K562 (cell line): Measurements from ENCODE around the gene VPS41. TPM values are rescaled to one million over a fixed set of nuclear protein-coding genes. Genes with fewer than 3 reads are reported as not detected.

Experiments
- ATAC-seq: fragments of 200-7000 bp; cut with Tn5 transposase; 3 replicates; pipeline ENCODE4 v1.9.1; 2020; ENCODE audit warnings: moderate library complexity
- BruUV-seq: library from RNA; stranded (reverse); fragments of 400-500 nt; replicated peaks from 2 replicates; lab custom pipeline; 2021; lab: Mats Ljungman, UMichigan
- CTCF ChIA-PET: fragments of 300-600 bp; formaldehyde crosslinking; extraction: SDS; loops from one replicate; lab custom pipeline; 2021; ENCODE audit warnings: low intra/inter-chr PET ratio; lab: Yijun Ruan, JAX
- POLR2A ChIA-PET: fragments of 300-600, 350-650 bp; sonication (Branson Sonifier 250); formaldehyde crosslinking; extraction: SDS; loops from one replicate; lab custom pipeline; 2021; ENCODE audit warnings: antibody characterized with exemption, inconsistent platforms; lab: Yijun Ruan, JAX
- DNase-seq, 4 experiments: peaks; one replicate each; pipeline versions ENCODE4 v3.0.0 to v3.0.0-alpha.2; 2011 to 2018; ENCODE audit warnings: low spot score in 3 of 4, mixed read lengths in 3 of 4; ENCODE audit errors: extremely low read depth in 1 of 4
- FAIRE-seq: peaks from 2 replicates; lab custom pipeline; 2011; peaks lifted over from hg19 to GRCh38; lab: Jason Lieb, UNC
- H2AFZ ChIP-seq: 2 replicates; pipeline ENCODE4 v1.6.0; 2011; ENCODE audit warnings: low read depth, low read length, control low read depth, inconsistent platforms
- H3K27ac ChIP-seq: fragments of 200-600 bp; 3 replicates; pipeline ENCODE4 v1.8.0; 2011; ENCODE audit warnings: low read depth, mild to moderate bottlenecking, control low read depth, inconsistent platforms, low read length, moderate library complexity, mixed read lengths; ENCODE audit errors: extremely low read depth
- H3K27me3 ChIP-seq, 2 experiments: fragments of 300-600 bp in 1 of 2; 2 replicates in 1 of 2; 3 replicates in 1 of 2; pipeline versions ENCODE4 v1.6.0 to v1.8.0; 2011; ENCODE audit warnings: inconsistent platforms in 2 of 2, low read length in 2 of 2, mild to moderate bottlenecking in 1 of 2, mixed read lengths in 1 of 2, moderate library complexity in 1 of 2; ENCODE audit not compliant: control insufficient read depth in 2 of 2, insufficient read depth in 2 of 2
- H3K36me3 ChIP-seq: fragments of 300-600 bp; 3 replicates; pipeline ENCODE4 v1.8.0; 2011; ENCODE audit warnings: mild to moderate bottlenecking, low read length, inconsistent platforms; ENCODE audit not compliant: control insufficient read depth, insufficient read depth
- H3K4me1 ChIP-seq, 2 experiments: fragments of 200-600 bp in 1 of 2; replicated peaks in 1 of 2; 2 replicates in 1 of 2; 3 replicates in 1 of 2; pipeline versions ENCODE4 v1.5.1 to v1.8.0; 2011; ENCODE audit warnings: inconsistent platforms in 2 of 2, low read length in 2 of 2, mild to moderate bottlenecking in 1 of 2, mixed read lengths in 1 of 2, moderate library complexity in 1 of 2; ENCODE audit not compliant: control insufficient read depth in 2 of 2, insufficient read depth in 2 of 2
- H3K4me2 ChIP-seq: 2 replicates; pipeline ENCODE4 v1.6.1; 2011; ENCODE audit warnings: low read length, control low read depth, inconsistent platforms, mixed read lengths; ENCODE audit not compliant: insufficient read depth
- H3K4me3 ChIP-seq: fragments of 200-600 bp; sonication (generic), shearing (Covaris generic); 2 replicates; pipeline ENCODE4 v1.5.1; 2016; ENCODE audit warnings: control low read depth, inconsistent platforms
- H3K79me2 ChIP-seq: fragments of 200-600 bp; 3 replicates; pipeline ENCODE4 v1.8.0; 2011; ENCODE audit warnings: low read length, inconsistent platforms; ENCODE audit not compliant: control insufficient read depth, insufficient read depth
- H3K9ac ChIP-seq, 2 experiments: 2 replicates each; pipeline versions ENCODE4 v1.6.0 to v1.6.1; 2011; ENCODE audit warnings: low read depth in 2 of 2, low read length in 2 of 2, control low read depth in 1 of 2, inconsistent platforms in 1 of 2, mild to moderate bottlenecking in 1 of 2, mixed read lengths in 1 of 2; ENCODE audit not compliant: insufficient read depth in 1 of 2
- H3K9me1 ChIP-seq: one replicate; pipeline ENCODE4 v1.6.0; 2011; ENCODE audit warnings: inconsistent platforms, mild to moderate bottlenecking, low read length, moderate library complexity; ENCODE audit not compliant: control insufficient read depth, insufficient read depth
- H3K9me3 ChIP-seq: replicated peaks from 2 replicates; pipeline ENCODE4 v1.5.1; 2011; ENCODE audit warnings: low read depth, low read length, inconsistent platforms; ENCODE audit not compliant: control insufficient read depth, insufficient read depth
- H4K20me1 ChIP-seq: replicated peaks from 2 replicates; pipeline ENCODE4 v1.6.1; 2011; ENCODE audit warnings: low read length, inconsistent platforms, mixed read lengths; ENCODE audit not compliant: control insufficient read depth, insufficient read depth
- CREBBP ChIP-seq: IDR thresholded peaks from one replicate; pipeline ENCODE4 v1.6.1; 2012; ENCODE audit warnings: low read depth, mild to moderate bottlenecking, control low read depth, inconsistent platforms, low read length
- CSDE1 ChIP-seq, 2 experiments: fragments of 450-650 bp; IDR thresholded peaks; 2 replicates each; pipeline ENCODE4 v1.6.1; 2016; ENCODE audit warnings: mild to moderate bottlenecking in 1 of 2
- MTA1 ChIP-seq: fragments of 450-650 bp; IDR thresholded peaks from 2 replicates; pipeline ENCODE4 v1.6.1; 2017; ENCODE audit warnings: borderline replicate concordance
- PYGO2 ChIP-seq: fragments of 450-650 bp; IDR thresholded peaks from 2 replicates; pipeline ENCODE4 v1.6.1; 2016; ENCODE audit warnings: mild to moderate bottlenecking, missing genetic modification characterization, moderate library complexity, missing compliant biosample characterization
- RUNX1 ChIP-seq: sonication (generic); IDR thresholded peaks from 2 replicates; pipeline ENCODE4 v1.6.1; 2016; ENCODE audit warnings: antibody characterized with exemption, low read depth
- SAFB ChIP-seq: fragments of 200-400 bp; formaldehyde crosslinking; IDR thresholded peaks from 2 replicates; pipeline ENCODE4 v1.6.1; 2017; ENCODE audit warnings: low read depth, low read length, borderline replicate concordance
- SAFB2 ChIP-seq: fragments of 200-400 bp; formaldehyde crosslinking; IDR thresholded peaks from 2 replicates; pipeline ENCODE4 v1.6.1; 2018; ENCODE audit warnings: borderline replicate concordance, low read length, low read depth, moderate library complexity; ENCODE audit not compliant: severe bottlenecking
- SIN3B ChIP-seq: fragments of 450-650 bp; IDR thresholded peaks from 2 replicates; pipeline ENCODE4 v1.6.1; 2017; ENCODE audit warnings: low read depth, mild to moderate bottlenecking, moderate library complexity
- SMARCC2 ChIP-seq: fragments of 450-650 bp; IDR thresholded peaks from 2 replicates; pipeline ENCODE4 v1.6.1; 2017; ENCODE audit warnings: antibody characterized with exemption, moderate library complexity, mild to moderate bottlenecking, low read depth
- ZNF696 ChIP-seq: fragments of 250-450 bp; sonication (Bioruptor Pico); conservative IDR thresholded peaks from 2 replicates; pipeline ENCODE4 v1.4.0; 2020; ENCODE audit warnings: mild to moderate bottlenecking, moderate library complexity
- WGBS: fragments of 100-300 bp; shearing (Covaris generic); methylation state at CpG from one replicate; pipeline ENCODE4 v1.1.6; 2016; ENCODE audit warnings: low coverage, mixed read lengths; ENCODE audit not compliant: insufficient coverage; ENCODE audit errors: missing lambda C conversion rate; 5-methylcytosine and 5-hydroxymethylcytosine counted together
- in situ Hi-C: fragments of 300-500 bp; cut with MboI; formaldehyde crosslinking; loops from 4 replicates; pipeline ENCODE4 v1.15.0; 2018; ENCODE audit warnings: inconsistent platforms, mixed read lengths
- intact Hi-C: fragments of 100-400 bp; cut with micrococcal nuclease; formaldehyde crosslinking; loops from 2 replicates; pipeline ENCODE4 v1.14.2; 2022
- polyA plus RNA-seq, 8 experiments: library from polyadenylated mRNA; depleted of rRNA in 4 of 8; stranded (reverse) in 5 of 8; unstranded in 3 of 8; fragments of >200 nt; fragmentation: Nextera tagmentation in 2 of 8; fragmentation: Illumina TruSeq in 1 of 8; extraction: Ambion mirVana in 2 of 8; extraction: Trizol in 1 of 8; gene quantifications; 2 replicates each; pipeline versions ENCODE4 v1.2.1 to v1.2.3, GENCODE V29; 2011 to 2014; ENCODE audit warnings: inconsistent platforms in 1 of 8, missing spikeins in 1 of 8
- total RNA-seq, 7 experiments: library from RNA; depleted of rRNA in 6 of 7; stranded (reverse); fragments of >200 nt in 6 of 7; fragmentation: Illumina TruSeq in 2 of 7; extraction: Trizol in 2 of 7; gene quantifications; 2 replicates each; pipeline versions ENCODE4 v1.2.1 to v1.2.3, GENCODE V29; 2011 to 2021; ENCODE audit warnings: low replicate concordance in 1 of 7
- TF ChIP-seq, protein P1 (sequence below): fragments of 250-450 bp; sonication (Bioruptor Pico); IDR thresholded peaks from 2 replicates; pipeline ENCODE4 v1.4.0; 2020; ENCODE audit warnings: mild to moderate bottlenecking, moderate library complexity, borderline replicate concordance
- TF ChIP-seq, protein P2 (sequence below): fragments of 250-450 bp; sonication (Bioruptor Pico); IDR thresholded peaks from 2 replicates; pipeline ENCODE4 v1.6.1; 2021; ENCODE audit warnings: mild to moderate bottlenecking
- TF ChIP-seq, protein P3 (sequence below): fragments of 250-450 bp; sonication (Bioruptor Pico); IDR thresholded peaks from 2 replicates; pipeline ENCODE4 v1.5.0; 2021; ENCODE audit warnings: mild to moderate bottlenecking, moderate library complexity
- TF ChIP-seq, protein P4 (sequence below): fragments of 450-650 bp; formaldehyde crosslinking; IDR thresholded peaks from 2 replicates; pipeline ENCODE4 v1.4.0; 2022; ENCODE audit warnings: mild to moderate bottlenecking, moderate library complexity

VPS41 gene
- total and polyA plus RNA-seq, 9 of the 15 experiments (the other 6 are each of a cell fraction or from before 2014, with no cell fraction given) = 17.7 to 46.8 (median 32.1) TPM

DNA sequence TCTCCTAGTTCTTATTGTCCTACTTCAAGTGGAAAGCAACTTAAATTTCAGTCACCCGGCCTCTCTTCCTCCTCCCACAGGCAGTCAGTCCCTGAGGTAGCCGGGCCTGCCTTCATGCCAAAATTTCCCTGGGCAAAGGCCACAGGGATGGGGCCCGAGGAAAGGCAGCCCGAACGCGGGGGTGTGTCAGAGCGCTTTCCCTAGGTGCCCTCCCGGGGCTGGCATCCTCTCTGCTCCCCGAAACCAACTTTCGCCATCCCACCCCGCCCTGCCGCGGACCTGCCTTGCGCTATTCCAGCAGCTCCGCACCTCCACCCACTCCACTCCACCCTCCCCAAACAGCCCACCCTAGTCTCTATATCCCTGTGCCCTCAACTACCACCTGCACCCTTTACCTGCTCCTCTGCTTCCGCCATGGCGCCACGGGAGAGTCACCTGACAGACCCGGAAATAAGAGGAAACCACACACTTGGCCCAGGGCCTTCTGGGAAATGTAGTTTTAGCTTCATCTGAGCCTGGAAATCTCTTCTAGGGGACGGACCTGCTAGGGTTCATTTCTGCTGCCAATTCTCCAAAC lies at the start of gene VPS41 (continued):
- TF ChIP-seq, protein P1, sequence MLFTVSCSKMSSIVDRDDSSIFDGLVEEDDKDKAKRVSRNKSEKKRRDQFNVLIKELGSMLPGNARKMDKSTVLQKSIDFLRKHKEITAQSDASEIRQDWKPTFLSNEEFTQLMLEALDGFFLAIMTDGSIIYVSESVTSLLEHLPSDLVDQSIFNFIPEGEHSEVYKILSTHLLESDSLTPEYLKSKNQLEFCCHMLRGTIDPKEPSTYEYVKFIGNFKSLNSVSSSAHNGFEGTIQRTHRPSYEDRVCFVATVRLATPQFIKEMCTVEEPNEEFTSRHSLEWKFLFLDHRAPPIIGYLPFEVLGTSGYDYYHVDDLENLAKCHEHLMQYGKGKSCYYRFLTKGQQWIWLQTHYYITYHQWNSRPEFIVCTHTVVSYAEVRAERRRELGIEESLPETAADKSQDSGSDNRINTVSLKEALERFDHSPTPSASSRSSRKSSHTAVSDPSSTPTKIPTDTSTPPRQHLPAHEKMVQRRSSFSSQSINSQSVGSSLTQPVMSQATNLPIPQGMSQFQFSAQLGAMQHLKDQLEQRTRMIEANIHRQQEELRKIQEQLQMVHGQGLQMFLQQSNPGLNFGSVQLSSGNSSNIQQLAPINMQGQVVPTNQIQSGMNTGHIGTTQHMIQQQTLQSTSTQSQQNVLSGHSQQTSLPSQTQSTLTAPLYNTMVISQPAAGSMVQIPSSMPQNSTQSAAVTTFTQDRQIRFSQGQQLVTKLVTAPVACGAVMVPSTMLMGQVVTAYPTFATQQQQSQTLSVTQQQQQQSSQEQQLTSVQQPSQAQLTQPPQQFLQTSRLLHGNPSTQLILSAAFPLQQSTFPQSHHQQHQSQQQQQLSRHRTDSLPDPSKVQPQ = no peak
- TF ChIP-seq SIN3B = peak; percentile 52
- TF ChIP-seq, protein P2, sequence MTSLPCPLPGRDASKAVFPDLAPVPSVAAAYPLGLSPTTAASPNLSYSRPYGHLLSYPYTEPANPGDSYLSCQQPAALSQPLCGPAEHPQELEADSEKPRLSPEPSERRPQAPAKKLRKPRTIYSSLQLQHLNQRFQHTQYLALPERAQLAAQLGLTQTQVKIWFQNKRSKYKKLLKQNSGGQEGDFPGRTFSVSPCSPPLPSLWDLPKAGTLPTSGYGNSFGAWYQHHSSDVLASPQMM (CRISPR knock-in tag) = no peak
- TF ChIP-seq, all 486 proteins: peak for 84

DNA sequence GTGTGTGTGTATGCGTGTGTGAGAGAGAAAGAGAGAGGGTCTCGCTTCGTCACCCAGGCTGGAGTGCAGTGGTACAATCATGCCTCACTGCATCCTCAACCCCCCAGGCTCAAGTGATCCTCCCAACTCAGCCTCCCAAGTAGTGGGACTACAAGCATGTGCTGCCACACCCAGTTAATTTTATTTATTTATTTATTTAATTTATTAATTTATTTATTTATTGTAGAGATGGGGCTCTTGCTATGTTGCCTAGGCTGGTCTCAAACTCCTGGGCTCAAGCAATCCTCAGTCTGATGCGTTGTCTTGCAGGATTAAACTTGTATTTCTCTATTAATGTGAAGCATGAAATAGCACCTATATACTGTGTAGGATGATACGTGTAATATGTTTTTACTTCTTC lies 46.9 kb upstream of the VPS41 start:
- DNase-seq (no peak), FAIRE-seq (no peak), ATAC-seq (no peak)
- Histone ChIP-seq H3K79me2 (no peaks in the 10 kb centered on the region), H4K20me1 (no peaks in the 10 kb centered on the region), H3K27ac (no peak overlapping the region), H3K9me3 (no peaks in the 10 kb centered on the region), H3K27me3 (peaks cover 11 to 12% of the 10 kb centered on the region in 2 experiments; a peak in 3 of 5 replicates), H2AFZ (no peak overlapping the region), H3K9ac (no peak overlapping the region), H3K9me1 (no peaks in the 10 kb centered on the region), H3K4me1 (no peaks in the 10 kb centered on the region), H3K4me3 (no peak overlapping the region), H3K36me3 (no peaks in the 10 kb centered on the region), H3K4me2 (no peak overlapping the region)
- BruUV-seq = no TSS peak
- in situ Hi-C loops (no loop called here), intact Hi-C loops (no loop called here)
- POLR2A ChIA-PET = no interaction called here
- under 1% methylated on average over 5 of the region's 5 CpGs for WGBS
- CTCF ChIA-PET = no interaction called here
- TF ChIP-seq PYGO2 (no peak), ZNF696 (CRISPR knock-in tag) (no peak), SAFB2 (no peak), SMARCC2 (no peak), SIN3B (no peak), MTA1 (no peak), RUNX1 (no peak), CSDE1 (IDR thresholded peaks at IDR 0.05) (no peak), CREBBP (no peak), SAFB (no peak)
- TF ChIP-seq, protein P3, sequence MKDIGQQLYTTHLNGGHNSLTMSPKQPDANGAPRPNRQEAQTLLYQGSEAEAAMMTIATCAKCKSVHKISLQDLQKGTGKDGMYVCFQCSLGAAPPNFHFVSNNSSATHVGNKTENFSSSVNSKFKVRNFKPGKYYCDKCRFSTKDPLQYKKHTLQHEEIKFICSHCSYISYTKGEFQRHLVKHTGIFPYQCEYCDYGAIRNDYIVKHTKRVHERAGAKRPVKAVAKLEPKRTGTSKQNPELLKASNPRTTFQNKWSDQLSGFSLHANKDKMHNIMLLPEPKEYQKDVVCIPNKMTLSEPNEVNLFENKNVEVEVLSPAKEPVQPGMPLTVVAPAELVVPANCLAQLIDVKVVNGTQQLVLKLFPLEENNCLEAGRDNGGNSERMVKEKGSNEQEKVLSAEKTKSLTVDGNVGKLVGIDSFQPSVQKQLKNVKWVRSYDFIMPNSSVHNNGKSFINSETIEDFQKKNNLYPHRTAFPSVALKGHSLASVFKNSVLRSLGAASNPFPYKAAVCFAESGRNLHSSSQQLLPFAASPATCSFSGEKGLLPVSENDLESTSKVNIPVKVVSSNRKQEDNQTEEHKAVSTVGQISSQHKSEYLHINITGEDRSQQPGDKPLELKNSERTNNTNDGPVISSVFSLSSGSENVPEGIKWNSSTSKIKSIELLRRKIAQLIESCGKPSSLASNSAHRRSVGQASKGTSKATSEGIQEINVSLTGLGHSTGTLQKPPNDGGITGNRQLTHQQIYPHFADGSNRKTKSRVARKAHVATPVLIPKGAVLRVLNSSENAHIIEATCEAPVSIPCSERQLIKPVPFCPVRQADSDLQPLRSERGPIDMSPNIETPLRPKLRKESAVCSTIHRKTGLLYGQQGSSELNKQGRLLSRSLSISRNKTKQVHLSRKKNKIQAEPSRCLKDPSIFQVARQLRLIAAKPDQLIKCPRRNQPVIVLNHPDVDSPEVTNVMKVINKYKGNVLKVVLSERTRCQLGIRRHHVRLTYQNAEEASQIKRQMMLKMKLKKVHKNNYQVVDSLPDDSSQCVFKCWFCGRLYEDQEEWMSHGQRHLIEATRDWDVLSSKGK (CRISPR knock-in tag) = no peak
- TF ChIP-seq, protein P4, sequence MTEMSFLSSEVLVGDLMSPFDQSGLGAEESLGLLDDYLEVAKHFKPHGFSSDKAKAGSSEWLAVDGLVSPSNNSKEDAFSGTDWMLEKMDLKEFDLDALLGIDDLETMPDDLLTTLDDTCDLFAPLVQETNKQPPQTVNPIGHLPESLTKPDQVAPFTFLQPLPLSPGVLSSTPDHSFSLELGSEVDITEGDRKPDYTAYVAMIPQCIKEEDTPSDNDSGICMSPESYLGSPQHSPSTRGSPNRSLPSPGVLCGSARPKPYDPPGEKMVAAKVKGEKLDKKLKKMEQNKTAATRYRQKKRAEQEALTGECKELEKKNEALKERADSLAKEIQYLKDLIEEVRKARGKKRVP = no peak
